LNCaP clone FGC (cell line): Measurements from ENCODE around the gene LYRM4.

Experiments
- DNase-seq: peaks from one replicate; pipeline ENCODE4 v3.0.0-alpha.2; 2011; ENCODE audit warnings: low read depth
- H3K4me3 ChIP-seq: 2 replicates; pipeline ENCODE4 v1.5.1; 2011; ENCODE audit warnings: mild to moderate bottlenecking, low read depth, low read length, control low read depth
- CTCF ChIP-seq: IDR thresholded peaks from 2 replicates; pipeline ENCODE4 v1.5.1; 2012; ENCODE audit warnings: mild to moderate bottlenecking; ENCODE audit not compliant: control insufficient read depth, insufficient read depth; ENCODE audit errors: extremely low read depth

Gene LYRM4

GRCh38 chr6:5259428-5259827, 1.3 kb downstream of the LYRM4 start:
- no peak for DNase-seq
- peak overlapping the region; percentile 93 for H3K4me3 ChIP-seq
- TF ChIP-seq CTCF = no peak

- TF ChIP-seq CTCF = no peak
- H3K4me3 ChIP-seq = no peak overlapping the region
- no peak for DNase-seq
These were observed 3.4 kb downstream of the LYRM4 start for GRCh38 chr6:5257400-5257799.

GRCh38 chr6:5256952-5257351, 3.8 kb downstream of the LYRM4 start:
- TF ChIP-seq CTCF = no peak
- DNase-seq = no peak
- no peak overlapping the region for H3K4me3 ChIP-seq

GRCh38 chr6:5250911-5251310, 9.8 kb downstream of the LYRM4 start:
- no peak for TF ChIP-seq CTCF
- no peak for DNase-seq
- H3K4me3 ChIP-seq = no peak overlapping the region

GRCh38 chr6:5250451-5250850, 10.3 kb downstream of the LYRM4 start:
- no peak for TF ChIP-seq CTCF
- DNase-seq = no peak
- no peak overlapping the region for H3K4me3 ChIP-seq

- TF ChIP-seq CTCF = no peak
- H3K4me3 ChIP-seq = no peak overlapping the region
- DNase-seq = no peak
These were observed 11.2 kb downstream of the LYRM4 start for GRCh38 chr6:5249451-5250122.
